Measurements from ENCODE around the gene MCC. TPM values are rescaled to one million over a fixed set of nuclear protein-coding genes. Genes with fewer than 3 reads are reported as not detected.

The MCC gene
- total and polyA plus RNA-seq, 4 donors: 9.0 to 47.3 (median 14.7) TPM

DNA sequence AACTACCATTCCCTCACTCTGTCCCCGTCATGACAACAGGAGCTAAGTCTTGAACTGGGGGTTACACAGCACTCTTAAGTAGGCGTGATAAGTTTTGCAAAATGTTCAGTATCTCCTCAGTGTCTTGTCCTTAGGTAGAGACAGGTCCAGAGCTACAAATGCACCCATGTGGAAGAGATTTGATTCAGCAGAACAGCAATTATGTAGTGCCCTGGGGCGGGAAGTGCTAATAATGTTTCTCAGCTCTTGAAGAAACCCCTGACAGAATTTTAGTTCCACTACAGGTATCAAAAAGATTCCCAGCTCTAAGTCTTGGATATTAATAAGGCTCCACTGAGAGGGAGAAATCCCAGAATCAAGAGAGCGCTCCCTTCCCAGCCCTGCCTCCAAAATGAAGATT lies 462.0 kb downstream of the MCC start:
- H3K9me3 ChIP-seq (ENCODE audit: control insufficient read depth in 4 of 4, low read length in 3 of 4): no peaks in the 10 kb centered on the region
- no peaks in the 10 kb centered on the region for H3K27me3 ChIP-seq (ENCODE audit: control insufficient read depth in 4 of 4, insufficient read depth in 4 of 4, low read length in 3 of 4)
- no peak overlapping the region for H3K27ac ChIP-seq (ENCODE audit: low read depth in 1 of 2, low read length in 2 of 2)
- peaks cover 0 to 1% (median 0%) of the 10 kb centered on the region in 4 donors for H3K4me1 ChIP-seq (ENCODE audit: control insufficient read depth in 4 of 4, insufficient read depth in 4 of 4, low read length in 3 of 4)
- no peak overlapping the region for H3K9ac ChIP-seq (ENCODE audit: low read depth in 1 of 2, low read length in 2 of 2)
- no peak overlapping the region for H3K4me3 ChIP-seq (ENCODE audit: low read depth in 1 of 3, low read length in 3 of 3)
- WGBS: 97% methylated on average over 4 of the region's 4 CpGs
- H3K36me3 ChIP-seq (ENCODE audit: control insufficient read depth in 4 of 4, insufficient read depth in 3 of 4, low read depth in 1 of 4, low read length in 3 of 4): peaks cover 17 to 52% (median 43%) of the 10 kb centered on the region in 4 donors
- TF ChIP-seq, protein P1, sequence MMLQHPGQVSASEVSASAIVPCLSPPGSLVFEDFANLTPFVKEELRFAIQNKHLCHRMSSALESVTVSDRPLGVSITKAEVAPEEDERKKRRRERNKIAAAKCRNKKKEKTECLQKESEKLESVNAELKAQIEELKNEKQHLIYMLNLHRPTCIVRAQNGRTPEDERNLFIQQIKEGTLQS (IDR thresholded peaks at IDR 0.05): no peak
- TF ChIP-seq JUND (IDR thresholded peaks at IDR 0.05): no peak
- DNase-seq (ENCODE audit: low spot score): no peak

DNA sequence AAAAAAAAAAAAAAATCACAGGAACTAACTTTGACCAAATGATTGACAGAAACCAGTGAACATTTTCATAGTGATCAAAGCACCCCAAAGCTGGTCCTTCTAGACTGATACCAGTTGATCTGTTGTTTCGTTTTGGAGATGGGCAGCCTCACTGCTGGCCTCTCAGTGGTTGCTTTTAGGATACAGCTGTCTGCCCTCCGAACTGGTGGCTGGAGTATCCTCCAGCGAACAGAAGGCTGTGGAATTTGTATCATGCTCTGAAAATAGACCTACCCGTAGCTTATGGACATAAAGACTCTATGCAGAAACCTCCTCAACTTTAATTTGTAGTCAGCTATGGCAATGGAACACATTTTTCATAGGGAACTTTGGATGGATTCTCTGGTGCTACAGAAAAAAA lies 462.7 kb downstream of the MCC start:
- no peaks in the 10 kb centered on the region for H3K9me3 ChIP-seq (ENCODE audit: control insufficient read depth in 4 of 4, low read length in 3 of 4)
- H3K27ac ChIP-seq (ENCODE audit: low read depth in 1 of 2, low read length in 2 of 2): no peak overlapping the region
- TF ChIP-seq RXRA (IDR thresholded peaks at IDR 0.05) (no peak), SP1 (IDR thresholded peaks at IDR 0.05) (no peak), YY1 (IDR thresholded peaks at IDR 0.05) (no peak)
- no peak overlapping the region for H3K4me3 ChIP-seq (ENCODE audit: low read depth in 1 of 3, low read length in 3 of 3)
- no peak overlapping the region for H3K9ac ChIP-seq (ENCODE audit: low read depth in 1 of 2, low read length in 2 of 2)
- no peak for DNase-seq (ENCODE audit: low spot score)
- peaks cover 18 to 52% (median 45%) of the 10 kb centered on the region in 4 donors for H3K36me3 ChIP-seq (ENCODE audit: control insufficient read depth in 4 of 4, insufficient read depth in 3 of 4, low read depth in 1 of 4, low read length in 3 of 4)
- H3K4me1 ChIP-seq (ENCODE audit: control insufficient read depth in 4 of 4, insufficient read depth in 4 of 4, low read length in 3 of 4): peaks cover 0 to 1% (median 0%) of the 10 kb centered on the region in 4 donors
- 94% methylated on average over 4 of the region's 4 CpGs for WGBS
- no peaks in the 10 kb centered on the region for H3K27me3 ChIP-seq (ENCODE audit: control insufficient read depth in 4 of 4, insufficient read depth in 4 of 4, low read length in 3 of 4)

DNA sequence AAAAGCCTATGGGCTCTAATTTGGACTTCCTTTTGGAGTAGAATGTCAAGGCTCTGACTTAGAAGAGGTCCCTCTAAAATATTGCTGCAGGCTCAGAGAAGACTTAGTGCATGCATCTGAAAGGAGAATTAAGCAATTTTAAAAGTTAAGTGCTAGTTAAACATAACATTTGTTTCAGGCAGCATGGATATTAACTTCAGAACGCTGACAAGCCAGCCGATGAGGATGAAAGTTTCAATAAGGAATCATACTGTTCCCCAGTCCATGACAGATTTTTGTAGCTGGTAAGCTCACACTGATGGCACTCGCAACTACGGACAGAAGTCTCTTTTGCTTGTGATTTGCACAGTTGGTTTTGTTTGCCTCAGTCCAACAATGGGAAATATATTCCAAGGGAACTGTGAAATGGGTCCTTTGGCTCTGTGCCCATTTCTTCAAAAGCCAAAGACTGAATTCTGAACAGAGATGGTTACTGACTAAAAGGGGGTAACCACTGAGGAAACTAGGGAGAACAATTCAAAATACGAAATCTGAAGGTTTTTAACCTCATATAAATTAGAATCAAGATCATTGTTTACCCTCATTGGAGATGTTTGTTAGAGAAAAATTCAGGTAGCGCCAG lies 464.1 kb downstream of the MCC start:
- 87% methylated on average over 6 of the region's 6 CpGs for WGBS
- TF ChIP-seq, protein P2, sequence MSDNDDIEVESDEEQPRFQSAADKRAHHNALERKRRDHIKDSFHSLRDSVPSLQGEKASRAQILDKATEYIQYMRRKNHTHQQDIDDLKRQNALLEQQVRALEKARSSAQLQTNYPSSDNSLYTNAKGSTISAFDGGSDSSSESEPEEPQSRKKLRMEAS (IDR thresholded peaks at IDR 0.05): no peak
- TF ChIP-seq TAF1 (conservative IDR thresholded peaks at IDR 0.05): no peak
- TF ChIP-seq HNF4G (IDR thresholded peaks at IDR 0.05): no peak
- no peak for TF ChIP-seq RXRA (IDR thresholded peaks at IDR 0.05)
- no peak for TF ChIP-seq GABPA (IDR thresholded peaks at IDR 0.05 in 1 of 2, conservative IDR thresholded peaks at IDR 0.05 in 1 of 2)
- no peak for TF ChIP-seq JUND (IDR thresholded peaks at IDR 0.05)
- TF ChIP-seq, protein P3, sequence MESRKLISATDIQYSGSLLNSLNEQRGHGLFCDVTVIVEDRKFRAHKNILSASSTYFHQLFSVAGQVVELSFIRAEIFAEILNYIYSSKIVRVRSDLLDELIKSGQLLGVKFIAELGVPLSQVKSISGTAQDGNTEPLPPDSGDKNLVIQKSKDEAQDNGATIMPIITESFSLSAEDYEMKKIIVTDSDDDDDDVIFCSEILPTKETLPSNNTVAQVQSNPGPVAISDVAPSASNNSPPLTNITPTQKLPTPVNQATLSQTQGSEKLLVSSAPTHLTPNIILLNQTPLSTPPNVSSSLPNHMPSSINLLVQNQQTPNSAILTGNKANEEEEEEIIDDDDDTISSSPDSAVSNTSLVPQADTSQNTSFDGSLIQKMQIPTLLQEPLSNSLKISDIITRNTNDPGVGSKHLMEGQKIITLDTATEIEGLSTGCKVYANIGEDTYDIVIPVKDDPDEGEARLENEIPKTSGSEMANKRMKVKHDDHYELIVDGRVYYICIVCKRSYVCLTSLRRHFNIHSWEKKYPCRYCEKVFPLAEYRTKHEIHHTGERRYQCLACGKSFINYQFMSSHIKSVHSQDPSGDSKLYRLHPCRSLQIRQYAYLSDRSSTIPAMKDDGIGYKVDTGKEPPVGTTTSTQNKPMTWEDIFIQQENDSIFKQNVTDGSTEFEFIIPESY (IDR thresholded peaks at IDR 0.05): no peak
- TF ChIP-seq, protein P1 (IDR thresholded peaks at IDR 0.05): no peak
- TF ChIP-seq, protein P4, sequence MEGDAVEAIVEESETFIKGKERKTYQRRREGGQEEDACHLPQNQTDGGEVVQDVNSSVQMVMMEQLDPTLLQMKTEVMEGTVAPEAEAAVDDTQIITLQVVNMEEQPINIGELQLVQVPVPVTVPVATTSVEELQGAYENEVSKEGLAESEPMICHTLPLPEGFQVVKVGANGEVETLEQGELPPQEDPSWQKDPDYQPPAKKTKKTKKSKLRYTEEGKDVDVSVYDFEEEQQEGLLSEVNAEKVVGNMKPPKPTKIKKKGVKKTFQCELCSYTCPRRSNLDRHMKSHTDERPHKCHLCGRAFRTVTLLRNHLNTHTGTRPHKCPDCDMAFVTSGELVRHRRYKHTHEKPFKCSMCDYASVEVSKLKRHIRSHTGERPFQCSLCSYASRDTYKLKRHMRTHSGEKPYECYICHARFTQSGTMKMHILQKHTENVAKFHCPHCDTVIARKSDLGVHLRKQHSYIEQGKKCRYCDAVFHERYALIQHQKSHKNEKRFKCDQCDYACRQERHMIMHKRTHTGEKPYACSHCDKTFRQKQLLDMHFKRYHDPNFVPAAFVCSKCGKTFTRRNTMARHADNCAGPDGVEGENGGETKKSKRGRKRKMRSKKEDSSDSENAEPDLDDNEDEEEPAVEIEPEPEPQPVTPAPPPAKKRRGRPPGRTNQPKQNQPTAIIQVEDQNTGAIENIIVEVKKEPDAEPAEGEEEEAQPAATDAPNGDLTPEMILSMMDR (IDR thresholded peaks at IDR 0.05; ENCODE audit: low read depth, low read length, missing input control): no peak
- TF ChIP-seq SP1 (IDR thresholded peaks at IDR 0.05): no peak
- Histone ChIP-seq H3K4me3 (ENCODE audit: low read depth in 1 of 3, low read length in 3 of 3) (no peak overlapping the region), H3K9me3 (ENCODE audit: control insufficient read depth in 4 of 4, low read length in 3 of 4) (no peaks in the 10 kb centered on the region), H3K36me3 (ENCODE audit: control insufficient read depth in 4 of 4, insufficient read depth in 3 of 4, low read depth in 1 of 4, low read length in 3 of 4) (peaks cover 18 to 52% (median 48%) of the 10 kb centered on the region in 4 donors), H3K4me1 (ENCODE audit: control insufficient read depth in 4 of 4, insufficient read depth in 4 of 4, low read length in 3 of 4) (peaks cover 0 to 1% (median 0%) of the 10 kb centered on the region in 4 donors), H3K27ac (ENCODE audit: low read depth in 1 of 2, low read length in 2 of 2) (no peak overlapping the region), H3K27me3 (ENCODE audit: control insufficient read depth in 4 of 4, insufficient read depth in 4 of 4, low read length in 3 of 4) (no peaks in the 10 kb centered on the region), H3K9ac (ENCODE audit: low read depth in 1 of 2, low read length in 2 of 2) (no peak overlapping the region)
- no peak for DNase-seq (ENCODE audit: low spot score)

Data from liver (tissue), 9 donors.